GM12878 (cell line): ENCODE data around the gene MEP1A.
"Not testable (repeated sequence)": the region's sequence is repeated elsewhere in the genome, so short reads cannot be mapped to it uniquely, and the experiment has no call there.

Experiments
- E2F4 ChIP-seq: IDR thresholded peaks from 2 replicates; pipeline ENCODE4 v1.6.1; 2012; ENCODE audit warnings: low read depth, low read length, improper control_type of control experiment
- JUND ChIP-seq: IDR thresholded peaks from 2 replicates; pipeline ENCODE4 v1.6.1; 2012; ENCODE audit warnings: low read depth, mild to moderate bottlenecking, low read length, improper control_type of control experiment, moderate library complexity
- POLR2A ChIP-seq: IDR thresholded peaks from 2 replicates; pipeline ENCODE4 v1.6.1; 2011; ENCODE audit warnings: low read depth, mild to moderate bottlenecking, low read length
- POLR2AphosphoS5 ChIP-seq: IDR thresholded peaks from 2 replicates; pipeline ENCODE4 v1.6.1; 2011; ENCODE audit warnings: mild to moderate bottlenecking, low read length, inconsistent platforms
- SUZ12 ChIP-seq: fragments of 200-600 bp; sonication (generic); IDR thresholded peaks from one replicate; pipeline ENCODE4 v1.6.1; 2018; ENCODE audit warnings: antibody characterized with exemption, mild to moderate bottlenecking; ENCODE audit not compliant: unreplicated experiment
- TCF12 ChIP-seq: IDR thresholded peaks from 2 replicates; pipeline ENCODE4 v1.6.1; 2011; ENCODE audit warnings: low read depth, mild to moderate bottlenecking, low read length

- not testable (repeated sequence) for TF ChIP-seq E2F4, SUZ12, POLR2AphosphoS5, POLR2A, JUND, TCF12
Measured at GRCh38 chr6:46764280-46764679, 28.9 kb upstream of the MEP1A start.
